Muscle layer of colon (tissue), 2 donors: Measurements from ENCODE around the gene CTU2.

Experiments
- H3K27ac ChIP-seq: one replicate; pipeline ENCODE4 v1.7.0; 2013; ENCODE audit warnings: low read depth, mild to moderate bottlenecking, low read length, moderate library complexity
- H3K27me3 ChIP-seq, 2 donors: one replicate each; pipeline ENCODE4 v1.7.0; 2013; ENCODE audit warnings: low read length in 2 of 2, mild to moderate bottlenecking in 2 of 2; ENCODE audit not compliant: insufficient read depth in 2 of 2, control insufficient read depth in 1 of 2
- H3K36me3 ChIP-seq: one replicate; pipeline ENCODE4 v1.7.0; 2013; ENCODE audit warnings: mild to moderate bottlenecking, low read length; ENCODE audit not compliant: insufficient read depth
- H3K4me1 ChIP-seq: one replicate; pipeline ENCODE4 v1.7.0; 2013; ENCODE audit warnings: mild to moderate bottlenecking, low read length; ENCODE audit not compliant: insufficient read depth
- H3K4me3 ChIP-seq, 2 donors: one replicate each; pipeline ENCODE4 v1.7.0; 2013; ENCODE audit warnings: low read length in 2 of 2, low read depth in 1 of 2, mild to moderate bottlenecking in 1 of 2, moderate library complexity in 1 of 2
- H3K9ac ChIP-seq: one replicate; pipeline ENCODE4 v1.7.0; 2013; ENCODE audit warnings: low read length
- H3K9me3 ChIP-seq: one replicate; pipeline ENCODE4 v1.7.0; 2013; ENCODE audit warnings: mild to moderate bottlenecking, low read length
- donor health status: abdominal sarcoma.
- donor health status: Adenocarcinoma of cecum.

Gene CTU2

GRCh38 chr16:88711750-88712340 lies 5.5 kb downstream of the CTU2 start:
- Histone ChIP-seq H3K9ac (no peak overlapping the region), H3K4me1 (peaks cover 8% of the 10 kb centered on the region), H3K27ac (no peak overlapping the region), H3K9me3 (no peaks in the 10 kb centered on the region), H3K4me3 (no peak overlapping the region), H3K27me3 (no peaks in the 10 kb centered on the region), H3K36me3 (peaks cover 33% of the 10 kb centered on the region)

DNA sequence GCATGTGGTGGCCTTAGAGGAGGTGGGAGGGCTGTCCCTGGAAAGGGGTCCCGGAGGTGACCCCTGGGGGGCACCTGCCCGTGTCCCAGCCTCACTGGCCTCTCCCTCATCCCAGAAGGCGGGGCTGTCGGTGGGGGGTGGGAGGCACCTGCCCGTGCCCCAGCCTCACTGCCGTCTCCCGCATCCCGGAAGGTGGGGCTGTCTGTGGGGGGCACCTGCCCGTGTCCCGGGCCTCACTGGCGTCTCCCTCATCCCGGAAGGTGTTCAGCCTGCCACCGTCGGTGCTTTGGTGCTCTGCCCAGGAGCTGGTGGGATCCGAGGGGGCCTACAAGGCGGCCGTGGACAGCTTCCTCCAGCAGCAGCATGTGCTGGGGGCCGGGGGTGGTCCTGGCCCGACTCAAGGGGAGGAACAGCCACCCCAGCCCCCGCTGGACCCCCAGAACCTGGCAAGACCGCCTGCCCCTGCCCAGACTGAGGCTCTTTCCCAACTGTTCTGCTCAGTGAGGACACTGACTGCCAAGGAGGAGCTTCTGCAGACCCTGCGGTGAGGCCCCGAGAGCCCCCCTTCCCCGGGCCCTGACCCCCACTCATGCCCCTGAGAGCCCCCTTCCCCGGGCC lies 6.2 kb downstream of the CTU2 start:
- no peak overlapping the region for H3K9ac ChIP-seq
- H3K4me1 ChIP-seq, result peaks cover 2% of the 10 kb centered on the region
- H3K9me3 ChIP-seq, result no peaks in the 10 kb centered on the region
- H3K27ac ChIP-seq, result no peak overlapping the region
- H3K4me3 ChIP-seq, result no peak overlapping the region
- peaks cover 39% of the 10 kb centered on the region for H3K36me3 ChIP-seq
- H3K27me3 ChIP-seq, result no peaks in the 10 kb centered on the region

- Histone ChIP-seq H3K4me3 (no peak overlapping the region), H3K36me3 (peaks cover 45% of the 10 kb centered on the region), H3K27me3 (no peaks in the 10 kb centered on the region), H3K9me3 (no peaks in the 10 kb centered on the region), H3K4me1 (no peaks in the 10 kb centered on the region), H3K27ac (no peak overlapping the region), H3K9ac (no peak overlapping the region)
Measured at GRCh38 chr16:88713054-88713453, 6.8 kb downstream of the CTU2 start.

- H3K36me3 ChIP-seq, result peaks cover 52% of the 10 kb centered on the region
- H3K4me1 ChIP-seq, result peaks cover 6% of the 10 kb centered on the region
- no peaks in the 10 kb centered on the region for H3K9me3 ChIP-seq
- no peak overlapping the region for H3K9ac ChIP-seq
- H3K27ac ChIP-seq, result no peak overlapping the region
- H3K4me3 ChIP-seq, result no peak overlapping the region
- H3K27me3 ChIP-seq, result no peaks in the 10 kb centered on the region
Measured at GRCh38 chr16:88713568-88714419, 7.5 kb downstream of the CTU2 start.

- H3K9ac ChIP-seq, result no peak overlapping the region
- H3K4me3 ChIP-seq, result no peak overlapping the region
- H3K9me3 ChIP-seq, result no peaks in the 10 kb centered on the region
- H3K27ac ChIP-seq, result no peak overlapping the region
- peaks cover 12% of the 10 kb centered on the region for H3K4me1 ChIP-seq
- peaks cover 58% of the 10 kb centered on the region for H3K36me3 ChIP-seq
- H3K27me3 ChIP-seq, result no peaks in the 10 kb centered on the region
Measured at GRCh38 chr16:88714420-88715302, 8.4 kb downstream of the CTU2 start.

DNA sequence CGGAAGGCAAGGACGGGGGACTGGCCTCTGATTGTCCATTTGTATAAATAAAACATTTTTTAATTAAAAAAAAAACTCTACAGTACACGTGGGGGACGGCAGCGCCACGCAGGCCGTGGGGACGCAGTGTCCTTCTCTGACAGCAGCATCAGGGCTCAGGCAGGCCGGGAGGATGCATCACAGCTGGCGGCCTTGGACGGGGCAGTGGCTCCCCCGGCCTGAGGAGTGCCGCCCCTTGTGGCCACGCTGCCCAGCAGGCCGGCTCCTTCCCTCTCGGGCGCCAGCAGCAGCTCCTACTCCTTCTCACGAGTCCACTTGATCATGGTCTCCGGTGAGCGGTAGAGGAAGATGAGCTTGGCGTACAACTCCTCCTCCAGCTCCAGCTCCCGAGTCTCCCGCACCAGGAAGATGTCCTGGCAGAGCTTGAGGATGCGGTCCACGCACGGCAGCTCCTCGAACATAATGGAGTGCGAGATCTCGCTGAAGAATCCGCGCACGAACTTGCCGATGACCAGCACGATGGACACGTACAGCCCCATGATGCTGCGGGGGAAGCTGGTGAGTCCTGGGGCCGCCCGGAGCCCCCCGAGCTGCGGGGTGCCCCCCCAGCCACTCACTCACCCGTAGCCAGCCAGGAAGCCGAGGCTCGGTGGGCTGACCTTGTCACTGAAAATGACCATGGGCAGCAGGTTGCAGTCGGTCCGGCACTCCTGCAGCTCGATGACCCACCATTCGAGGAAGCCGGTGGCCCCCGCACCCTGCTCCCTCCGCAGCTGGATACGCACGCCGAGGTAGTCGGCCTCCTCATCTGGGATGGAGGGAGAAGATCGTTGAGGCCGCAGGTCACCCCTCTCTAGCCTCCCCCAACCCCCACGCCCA lies 9.2 kb downstream of the CTU2 start:
- Histone ChIP-seq H3K36me3 (peaks cover 64% of the 10 kb centered on the region), H3K9ac (no peak overlapping the region), H3K27ac (no peak overlapping the region), H3K9me3 (no peaks in the 10 kb centered on the region), H3K4me1 (peaks cover 17% of the 10 kb centered on the region), H3K4me3 (no peak overlapping the region), H3K27me3 (no peaks in the 10 kb centered on the region)

DNA sequence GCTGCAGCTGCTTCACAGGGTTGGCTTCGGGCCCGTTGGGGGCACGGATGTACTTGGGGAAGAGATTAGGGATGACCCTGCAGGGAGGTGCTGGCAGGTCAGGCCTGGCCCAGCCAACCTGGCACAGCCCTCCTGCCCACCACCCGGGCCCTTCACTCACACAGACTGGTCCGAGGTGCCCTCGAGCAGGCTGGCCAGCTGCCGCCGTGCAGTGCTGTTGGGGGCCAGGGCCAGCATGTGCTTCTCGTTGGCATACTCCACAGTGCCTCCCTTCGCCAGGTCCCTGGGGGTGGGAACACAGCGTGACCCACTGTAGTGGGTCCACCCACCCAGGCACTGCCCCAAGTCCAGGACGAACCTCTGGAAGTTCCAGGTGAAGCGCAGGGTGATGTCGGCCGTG lies 9.9 kb downstream of the CTU2 start:
- Histone ChIP-seq H3K27ac (no peak overlapping the region), H3K36me3 (peaks cover 70% of the 10 kb centered on the region), H3K27me3 (no peaks in the 10 kb centered on the region), H3K9me3 (no peaks in the 10 kb centered on the region), H3K4me1 (peaks cover 17% of the 10 kb centered on the region), H3K9ac (no peak overlapping the region), H3K4me3 (no peak overlapping the region)

DNA sequence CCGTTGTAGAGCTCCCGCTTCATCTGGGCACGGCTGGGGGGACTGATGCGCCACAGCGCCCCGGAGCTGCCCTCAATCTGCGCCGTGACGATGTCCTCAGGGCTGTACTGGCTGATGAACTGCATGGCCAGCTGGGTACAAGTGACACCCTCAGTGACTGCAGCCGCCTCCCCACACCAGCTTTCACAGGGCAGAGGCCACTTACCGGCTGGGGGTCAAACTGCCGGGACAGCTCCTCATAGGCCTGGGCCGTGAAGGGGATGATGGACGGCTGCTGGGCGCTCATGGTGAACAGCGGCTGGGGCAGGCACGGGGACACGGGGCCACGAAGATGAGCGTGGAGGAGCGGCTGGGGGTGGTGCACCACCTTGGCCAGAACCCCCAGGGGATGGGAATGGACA lies 10.3 kb downstream of the CTU2 start:
- Histone ChIP-seq H3K27ac (no peak overlapping the region), H3K36me3 (peaks cover 74% of the 10 kb centered on the region), H3K9ac (no peak overlapping the region), H3K9me3 (no peaks in the 10 kb centered on the region), H3K4me1 (peaks cover 17% of the 10 kb centered on the region), H3K27me3 (no peaks in the 10 kb centered on the region), H3K4me3 (no peak overlapping the region)

GRCh38 chr16:88718178-88718577 lies 11.9 kb downstream of the CTU2 start:
- H3K9ac ChIP-seq, result no peak overlapping the region
- H3K4me3 ChIP-seq, result no peak overlapping the region
- peaks cover 17% of the 10 kb centered on the region for H3K4me1 ChIP-seq
- H3K36me3 ChIP-seq, result peaks cover 87% of the 10 kb centered on the region
- no peaks in the 10 kb centered on the region for H3K27me3 ChIP-seq
- no peak overlapping the region for H3K27ac ChIP-seq
- no peaks in the 10 kb centered on the region for H3K9me3 ChIP-seq

DNA sequence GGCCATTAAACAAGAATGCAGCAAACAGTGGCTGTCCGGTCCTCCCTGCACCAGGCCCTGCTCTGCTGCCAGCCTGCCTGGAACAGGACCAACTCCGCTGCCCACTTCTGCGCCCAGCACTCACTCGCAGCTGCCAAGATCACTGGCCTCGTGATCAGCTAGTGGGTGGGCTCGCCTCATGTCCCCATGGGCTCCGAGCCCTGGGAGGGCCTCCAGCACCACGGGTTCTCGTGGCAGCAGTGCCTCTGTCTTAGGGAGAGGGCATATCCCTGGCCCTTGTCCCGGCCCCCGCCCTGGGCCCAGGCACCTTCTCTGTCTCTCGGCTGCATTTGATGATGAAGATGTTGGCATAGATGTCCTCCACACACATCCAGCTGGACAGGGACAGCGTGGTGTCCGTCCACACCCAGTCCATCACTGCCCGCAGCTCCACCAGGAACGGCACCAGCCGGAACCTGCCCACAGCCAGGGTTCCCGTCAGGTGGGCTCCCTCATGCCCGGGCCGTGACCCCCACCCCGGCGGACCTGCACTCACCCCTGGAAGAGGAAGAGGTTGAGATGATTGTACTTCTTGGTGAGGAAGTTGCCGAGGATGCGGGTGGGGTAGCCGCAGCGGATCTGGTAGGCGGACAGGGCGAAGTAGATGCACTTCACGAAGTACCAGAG lies 13.1 kb downstream of the CTU2 start:
- Histone ChIP-seq H3K9me3 (no peaks in the 10 kb centered on the region), H3K27me3 (no peaks in the 10 kb centered on the region), H3K36me3 (peaks cover 88% of the 10 kb centered on the region), H3K4me1 (peaks cover 17% of the 10 kb centered on the region), H3K4me3 (no peak overlapping the region), H3K9ac (no peak overlapping the region), H3K27ac (peak overlapping the region; percentile 54)
